PFSK-1 (cell line): Measurements from ENCODE around the gene ILF3.

Source experiments
- FOXP2 ChIP-seq: optimal IDR thresholded peaks from 2 replicates; pipeline ENCODE3; 2011; ENCODE audit warnings: borderline replicate concordance, control low read depth, inconsistent platforms; ENCODE audit not compliant: insufficient read depth; ENCODE audit errors: extremely low read length, extremely low read depth
- POLR2AphosphoS5 ChIP-seq: IDR thresholded peaks from 2 replicates; pipeline ENCODE4 v1.6.1; 2012; ENCODE audit warnings: low read depth, mild to moderate bottlenecking, control low read depth, low read length, moderate library complexity
- SIN3A ChIP-seq: IDR thresholded peaks from 2 replicates; pipeline ENCODE4 v1.6.1; 2012; ENCODE audit warnings: mild to moderate bottlenecking, low read length, moderate library complexity, borderline replicate concordance; ENCODE audit not compliant: insufficient read depth
- TAF1 ChIP-seq: IDR thresholded peaks from 2 replicates; pipeline ENCODE4 v1.6.1; 2012; ENCODE audit warnings: low read length, control low read depth, borderline replicate concordance; ENCODE audit not compliant: insufficient read depth
- TF ChIP-seq, protein P1 (sequence below), 2 experiments: IDR thresholded peaks; 2 replicates each; pipeline versions ENCODE4 v1.6.1 to v1.8.0; 2011 to 2012; ENCODE audit warnings: low read depth in 2 of 2, low read length in 2 of 2, control low read depth in 1 of 2, inconsistent platforms in 1 of 2, mild to moderate bottlenecking in 1 of 2, moderate library complexity in 1 of 2; ENCODE audit not compliant: insufficient read depth in 1 of 2

Gene ILF3

DNA sequence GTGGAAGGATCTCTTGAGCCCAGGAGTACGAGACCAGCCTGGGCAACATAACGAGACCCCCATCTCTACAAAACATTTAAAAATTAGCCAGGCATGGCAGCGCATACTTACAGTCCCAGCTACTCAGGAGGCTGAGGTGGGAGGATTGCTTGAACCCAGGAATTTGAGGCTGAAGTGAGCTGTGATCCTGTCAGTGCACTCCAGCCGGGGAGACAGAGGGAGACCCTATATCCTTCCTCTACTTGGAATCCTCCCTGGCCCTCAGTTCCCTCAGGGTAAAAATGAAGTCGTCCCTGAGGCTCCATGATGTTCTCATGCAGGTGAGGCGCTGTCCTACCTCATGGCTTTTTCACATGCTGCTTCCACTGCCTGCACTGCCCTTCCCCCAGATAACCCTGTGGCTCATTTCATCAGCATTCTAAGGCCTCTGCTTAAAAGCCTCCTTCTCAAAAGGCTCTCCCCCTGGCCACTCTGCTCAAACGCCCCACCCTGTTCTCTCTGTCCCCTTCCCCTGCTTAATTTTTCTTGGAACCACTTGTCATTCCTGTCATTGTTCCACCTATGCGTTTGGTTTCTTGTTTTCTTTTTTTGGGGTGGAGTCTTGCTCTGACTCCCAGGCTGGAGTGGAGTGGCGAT is 82.9 kb downstream of the ILF3 start:
- TF ChIP-seq FOXP2: no peak
- no peak for TF ChIP-seq SIN3A
- TF ChIP-seq, protein P1, sequence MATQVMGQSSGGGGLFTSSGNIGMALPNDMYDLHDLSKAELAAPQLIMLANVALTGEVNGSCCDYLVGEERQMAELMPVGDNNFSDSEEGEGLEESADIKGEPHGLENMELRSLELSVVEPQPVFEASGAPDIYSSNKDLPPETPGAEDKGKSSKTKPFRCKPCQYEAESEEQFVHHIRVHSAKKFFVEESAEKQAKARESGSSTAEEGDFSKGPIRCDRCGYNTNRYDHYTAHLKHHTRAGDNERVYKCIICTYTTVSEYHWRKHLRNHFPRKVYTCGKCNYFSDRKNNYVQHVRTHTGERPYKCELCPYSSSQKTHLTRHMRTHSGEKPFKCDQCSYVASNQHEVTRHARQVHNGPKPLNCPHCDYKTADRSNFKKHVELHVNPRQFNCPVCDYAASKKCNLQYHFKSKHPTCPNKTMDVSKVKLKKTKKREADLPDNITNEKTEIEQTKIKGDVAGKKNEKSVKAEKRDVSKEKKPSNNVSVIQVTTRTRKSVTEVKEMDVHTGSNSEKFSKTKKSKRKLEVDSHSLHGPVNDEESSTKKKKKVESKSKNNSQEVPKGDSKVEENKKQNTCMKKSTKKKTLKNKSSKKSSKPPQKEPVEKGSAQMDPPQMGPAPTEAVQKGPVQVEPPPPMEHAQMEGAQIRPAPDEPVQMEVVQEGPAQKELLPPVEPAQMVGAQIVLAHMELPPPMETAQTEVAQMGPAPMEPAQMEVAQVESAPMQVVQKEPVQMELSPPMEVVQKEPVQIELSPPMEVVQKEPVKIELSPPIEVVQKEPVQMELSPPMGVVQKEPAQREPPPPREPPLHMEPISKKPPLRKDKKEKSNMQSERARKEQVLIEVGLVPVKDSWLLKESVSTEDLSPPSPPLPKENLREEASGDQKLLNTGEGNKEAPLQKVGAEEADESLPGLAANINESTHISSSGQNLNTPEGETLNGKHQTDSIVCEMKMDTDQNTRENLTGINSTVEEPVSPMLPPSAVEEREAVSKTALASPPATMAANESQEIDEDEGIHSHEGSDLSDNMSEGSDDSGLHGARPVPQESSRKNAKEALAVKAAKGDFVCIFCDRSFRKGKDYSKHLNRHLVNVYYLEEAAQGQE (IDR thresholded peaks at IDR 0.05; ENCODE audit: insufficient read depth in 1 of 2, low read depth in 2 of 2, low read length in 2 of 2): no peak

DNA sequence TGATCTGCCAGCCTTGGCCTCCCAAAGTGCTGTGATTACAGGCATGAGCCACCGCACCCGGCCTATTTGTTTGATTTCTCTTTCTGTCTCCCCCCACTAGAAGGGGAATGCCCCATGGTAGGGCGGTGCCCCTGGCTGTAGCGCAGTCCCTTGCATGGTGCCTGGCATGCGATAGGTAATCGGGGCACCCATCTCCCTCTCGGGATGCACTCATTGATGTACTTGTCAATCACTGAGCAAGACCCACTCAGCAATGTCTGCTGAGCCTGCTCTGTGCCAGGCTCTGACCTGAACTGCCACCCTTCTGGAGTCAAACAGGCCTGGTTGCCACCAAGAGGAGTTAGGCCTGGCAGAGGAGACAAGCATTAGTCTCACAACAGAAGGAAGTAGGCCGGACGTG is 83.6 kb downstream of the ILF3 start:
- TF ChIP-seq POLR2AphosphoS5: no peak
- no peak for TF ChIP-seq FOXP2
- TF ChIP-seq TAF1: no peak
- TF ChIP-seq SIN3A: no peak
- TF ChIP-seq, protein P1 (IDR thresholded peaks at IDR 0.05; ENCODE audit: insufficient read depth in 1 of 2, low read depth in 2 of 2, low read length in 2 of 2): no peak

DNA sequence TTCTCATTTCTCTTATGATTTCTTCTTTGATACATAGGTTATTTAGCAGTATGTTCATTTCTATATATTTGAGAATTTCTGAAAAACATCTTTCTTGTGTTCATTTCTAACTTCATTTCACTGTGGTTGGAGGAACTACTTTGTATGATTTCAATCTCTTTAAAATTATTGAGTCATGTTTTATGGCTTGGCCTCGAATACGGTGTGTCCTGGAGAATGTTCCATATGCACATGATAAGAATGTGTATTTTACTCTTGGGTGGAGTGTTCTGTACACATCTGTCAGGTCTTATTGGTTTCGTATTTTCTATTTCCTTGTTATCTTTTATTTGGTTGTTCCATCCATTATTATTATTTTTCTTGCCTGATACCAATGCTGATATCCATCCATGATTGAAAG is 86.7 kb downstream of the ILF3 start:
- TF ChIP-seq, protein P1 (IDR thresholded peaks at IDR 0.05; ENCODE audit: insufficient read depth in 1 of 2, low read depth in 2 of 2, low read length in 2 of 2): no peak
- TF ChIP-seq POLR2AphosphoS5 (no peak), FOXP2 (no peak), TAF1 (no peak), SIN3A (no peak)
